GM18508 (cell line): Measurements from ENCODE around the gene RASAL1.

Experiments
- ATAC-seq: cut with Tn5 transposase; IDR thresholded peaks from one replicate; pipeline ENCODE4 v1.9.1; 2021; ENCODE audit warnings: moderate number of reproducible peaks; ENCODE audit not compliant: insufficient read depth, unreplicated experiment

RASAL1 gene

DNA sequence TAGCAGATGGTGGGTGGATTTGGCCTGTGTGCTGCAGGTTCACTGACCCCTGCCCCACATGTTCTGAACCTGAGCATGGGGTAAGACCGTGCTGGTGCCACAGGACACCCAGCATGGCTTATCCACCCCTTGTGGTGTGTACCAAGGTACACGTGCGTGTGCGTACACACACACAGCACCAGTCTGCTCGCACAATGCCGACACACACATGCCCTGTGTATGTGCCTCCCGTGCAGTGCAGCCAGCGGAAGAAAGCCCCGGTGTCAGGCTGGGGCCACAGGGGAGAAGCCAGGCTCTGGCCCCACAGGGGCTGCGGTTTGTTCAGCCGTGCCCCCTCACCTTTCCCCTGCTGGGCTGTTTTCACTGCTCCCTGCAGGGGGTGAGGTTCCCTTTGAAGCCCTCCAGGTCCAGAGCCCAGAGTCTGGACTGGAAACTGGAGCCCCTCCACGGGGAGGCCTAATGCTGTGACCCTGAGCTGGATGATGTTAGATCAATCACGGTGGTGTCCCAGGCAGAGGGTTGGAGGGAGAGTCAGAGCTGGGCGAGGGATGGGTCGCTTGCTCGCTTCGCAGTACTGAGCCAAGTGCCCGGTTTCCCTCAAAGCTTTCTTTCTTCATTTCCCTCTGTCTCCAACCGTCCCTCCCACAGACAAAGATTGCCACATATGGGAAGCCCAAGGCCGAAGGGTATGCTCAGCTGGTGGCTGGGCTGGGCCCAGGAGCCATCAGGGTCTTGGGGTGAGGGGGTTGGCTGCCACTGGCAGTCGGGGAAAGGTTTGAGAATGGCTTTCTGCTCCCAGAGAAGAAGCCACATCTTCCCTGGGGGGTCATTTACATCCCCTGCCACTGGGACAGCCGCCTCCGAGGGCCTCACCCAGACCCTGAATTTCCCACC, 72.8 kb downstream of the RASAL1 start:
- ATAC-seq: no peak

DNA sequence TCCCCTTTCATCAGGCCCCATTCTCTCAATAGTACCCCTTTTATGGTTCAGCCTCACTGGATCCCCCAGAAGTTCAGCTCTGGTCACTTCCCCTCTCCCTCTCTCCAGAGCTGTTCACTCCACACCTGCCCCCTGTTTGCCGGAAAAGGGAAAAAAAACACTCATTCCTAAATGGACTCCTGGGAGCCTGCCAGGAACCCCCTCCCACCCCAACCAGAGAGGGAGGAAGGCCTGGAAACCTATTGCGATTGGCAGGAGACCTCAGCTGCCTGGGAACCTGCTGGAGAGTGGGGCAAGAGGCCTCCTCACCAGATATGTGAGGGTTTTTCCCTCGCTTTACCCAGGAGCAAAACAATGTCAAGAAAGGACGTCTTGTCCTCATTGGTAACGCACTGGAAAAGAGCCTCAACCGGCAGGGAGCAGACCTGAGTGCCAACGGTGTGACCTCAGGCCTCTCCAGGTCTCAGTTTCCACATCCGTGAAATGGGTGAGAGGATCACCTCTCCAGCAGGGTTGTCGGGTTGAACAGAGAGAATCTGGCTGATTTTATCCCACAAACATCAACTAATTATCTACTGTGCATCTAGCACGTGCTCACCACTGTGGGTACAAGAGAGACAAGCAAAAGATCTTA, 74.4 kb downstream of the RASAL1 start:
- ATAC-seq: no peak

- ATAC-seq: no peak
Measured at GRCh38 chr12:113060336-113060960, 75.1 kb downstream of the RASAL1 start.

DNA sequence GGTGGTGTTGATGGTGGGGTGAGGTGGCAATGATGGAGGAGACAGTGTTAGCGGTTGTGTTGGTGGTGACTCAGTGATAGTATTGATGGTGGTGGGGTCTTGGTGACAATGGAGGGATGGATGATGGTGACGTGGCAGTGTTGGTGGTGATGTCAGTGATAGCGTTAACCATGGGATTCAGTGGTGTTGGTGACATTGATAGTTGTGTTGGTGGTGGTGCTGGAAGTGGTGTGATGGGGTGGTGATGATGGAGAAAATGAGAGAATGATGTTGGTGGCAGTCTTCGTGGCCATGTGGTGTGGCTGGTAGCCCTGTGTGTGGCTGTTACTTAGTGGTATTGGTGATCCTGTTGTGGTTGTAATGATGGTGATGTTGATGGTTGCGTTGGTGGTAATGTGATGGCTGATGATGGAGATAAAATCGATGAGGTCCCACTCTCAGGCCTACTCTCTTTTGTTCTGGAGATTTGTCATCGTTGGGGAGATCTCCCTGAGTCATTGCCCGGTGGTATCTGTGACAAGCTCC, 76.4 kb downstream of the RASAL1 start:
- ATAC-seq: no peak

- ATAC-seq: no peak
Measured at GRCh38 chr12:113058553-113058952, 77.0 kb downstream of the RASAL1 start.

GRCh38 chr12:113057565-113058485, 77.7 kb downstream of the RASAL1 start:
- no peak for ATAC-seq

DNA sequence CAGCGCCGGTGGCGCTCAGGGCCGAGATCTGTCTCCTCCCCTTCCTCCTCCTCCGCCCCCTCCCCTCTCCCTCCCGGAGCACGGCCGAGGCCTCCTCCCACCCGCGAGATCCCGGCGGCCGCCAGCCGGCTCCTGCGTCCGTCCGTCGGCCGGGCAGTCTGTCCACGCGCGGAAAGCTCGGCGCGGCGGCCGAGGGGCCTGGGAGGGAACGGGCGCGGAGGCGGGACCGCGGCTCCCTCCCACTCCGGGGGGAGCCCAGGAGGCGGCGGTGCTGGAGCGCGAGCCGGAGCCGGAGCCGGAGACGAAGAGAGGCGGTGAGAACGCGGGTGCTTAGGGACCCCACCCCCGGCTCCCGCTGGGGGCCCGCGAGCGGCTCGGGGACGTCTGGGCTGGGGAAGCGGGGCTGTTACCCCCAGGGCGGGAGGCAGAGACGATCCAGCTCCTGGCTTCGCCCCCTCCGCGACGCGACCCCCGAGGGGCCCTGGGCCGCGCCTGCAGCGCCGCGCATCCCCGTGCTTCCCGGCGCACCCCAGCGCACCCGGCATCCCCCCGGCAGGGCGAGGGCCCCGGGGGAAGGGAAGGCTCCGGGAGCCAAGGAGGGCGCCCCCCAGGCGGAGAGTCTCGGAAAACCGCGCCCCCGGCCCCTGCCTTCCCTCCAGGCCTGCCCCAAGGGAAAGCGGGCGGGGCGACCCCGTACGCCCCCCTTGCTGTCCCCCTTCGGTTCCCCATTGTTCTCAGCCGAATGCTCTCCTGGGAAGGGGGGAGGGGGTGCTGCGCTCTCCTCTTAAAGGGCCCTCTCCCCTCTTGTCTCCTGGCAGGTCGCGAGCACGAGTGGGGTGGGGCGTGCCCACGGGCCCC, 78.7 kb downstream of the RASAL1 start, which contains the start of gene DTX1:
Gene DTX1, plus strand, starts transcription at position 100 of the 858 bp plus-strand sequence. CDS start 1,463 bp downstream, outside the sequence.
- no peak for ATAC-seq

- ATAC-seq: no peak
Measured at GRCh38 chr12:113056381-113056630, 79.3 kb downstream of the RASAL1 start.

DNA sequence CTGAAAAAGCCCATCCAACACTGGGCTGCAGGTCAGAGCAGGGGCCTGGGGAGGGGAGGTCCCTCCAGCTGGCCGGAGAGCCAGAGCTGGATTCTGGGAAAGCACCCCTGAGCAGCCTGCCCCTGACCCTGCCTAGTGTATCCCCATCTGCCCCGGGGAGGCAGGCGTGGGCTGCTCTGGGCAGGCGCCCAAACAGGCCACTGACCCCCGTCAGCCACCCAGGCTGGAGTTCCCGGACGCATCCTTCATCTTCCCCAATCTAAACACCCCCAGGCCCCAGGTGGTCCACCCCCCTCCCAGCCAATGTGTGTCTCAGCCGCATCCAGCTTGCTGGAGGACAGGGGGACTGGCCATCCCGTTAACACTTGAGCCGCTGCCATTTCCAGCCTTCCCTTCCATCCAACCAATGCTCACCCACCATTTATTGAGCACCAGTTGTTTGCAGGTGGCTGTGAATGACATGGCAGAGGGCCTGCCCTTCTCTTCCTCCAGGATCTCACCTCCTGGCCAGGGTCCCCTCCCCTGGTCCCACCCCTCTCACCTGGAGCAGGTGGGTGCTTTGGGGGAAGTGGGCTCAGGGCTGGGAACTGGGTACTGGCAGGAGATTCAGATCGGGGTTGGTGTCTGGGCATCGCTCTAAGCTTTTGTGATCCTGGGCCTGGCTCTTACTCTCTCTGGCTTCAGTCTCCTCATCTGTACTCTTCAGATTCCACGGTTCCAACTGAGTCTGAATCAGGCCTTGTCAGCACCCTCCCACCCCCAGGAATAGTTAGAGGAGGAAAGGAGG, 79.8 kb downstream of the RASAL1 start:
- no peak for ATAC-seq

GRCh38 chr12:113054948-113055486, 80.5 kb downstream of the RASAL1 start:
- ATAC-seq: no peak

- ATAC-seq: no peak
Measured at GRCh38 chr12:113052326-113052725, 83.2 kb downstream of the RASAL1 start.

- no peak for ATAC-seq
Measured at GRCh38 chr12:113051759-113052158, 83.8 kb downstream of the RASAL1 start.

DNA sequence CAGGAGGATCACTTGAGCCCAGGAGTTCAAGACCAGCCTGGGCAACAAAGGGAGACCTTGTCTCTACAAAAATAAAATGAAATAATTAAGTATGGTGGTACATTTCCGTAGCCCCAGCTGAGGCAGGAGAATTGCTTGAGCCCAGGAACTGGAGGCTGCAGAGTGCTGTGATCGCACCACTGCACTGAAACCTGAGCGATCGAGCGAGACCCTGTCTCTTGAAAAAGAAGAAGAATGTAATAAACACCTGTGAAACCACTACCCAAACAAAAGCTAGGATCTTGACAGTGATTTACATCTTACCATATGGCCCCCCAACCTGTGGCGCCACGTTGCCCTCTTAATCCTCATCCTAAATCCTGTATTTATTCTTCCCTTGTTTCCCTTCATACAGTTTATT, 84.8 kb downstream of the RASAL1 start:
- no peak for ATAC-seq

GRCh38 chr12:113049976-113050742, 85.4 kb downstream of the RASAL1 start:
- no peak for ATAC-seq
